Heart left ventricle (tissue), 13 donors: ENCODE data around the gene NALCN.

Experiments
- POLR2A ChIP-seq, 2 donors: fragments of 450-650 bp; IDR thresholded peaks; one replicate each; pipeline ENCODE4 v1.6.1; 2017; ENCODE audit warnings: antibody characterized with exemption in 2 of 2, mild to moderate bottlenecking in 2 of 2, moderate library complexity in 2 of 2
- TF ChIP-seq, protein P1 (sequence below), 12 donors: fragments of 200-600 bp; sonication (generic) in 4 of 12; IDR thresholded peaks; one replicate each; pipeline versions ENCODE4 v1.5.0 to v1.8.0; 2018 to 2022; ENCODE audit warnings: antibody characterized with exemption in 12 of 12, mild to moderate bottlenecking in 5 of 12
- donor health status: ischemic (EF 13 %, LVEDD 7.1; RV severe dilation, severe dysfunction).
- donor health status: DM: no; HTN: yes; CAD: no.
- donor health status: DM: no; HTN: no; CAD: no.
- donor health status: ischemic (EF 25% LVEDD 6.9; RV normal size, moderate dysfunction).
- donor health status: ischemic (EF 25% LVEDD 5.7; RV mildly dilated, moderate dysfunction).
- donor health status: ischemic (EF 35%, LVEDD 5.7; RV mildly dilated, moderate dysfunction).
- donor health status: nonischemic (EF 11% LVEDD 7.7; RV severe dilation, severe dysfunction).
- donor health status: DM: yes; HTN: yes; CAD: no.
- donor health status: PGD.
- donor health status: ischemic (EF 29% LVEDD 5.4; RV normal size, mild dysfunction).
- donor health status: nonischemic (EF 23%, LVEDD 6.1; RV moderate dilation, normal function).

DNA sequence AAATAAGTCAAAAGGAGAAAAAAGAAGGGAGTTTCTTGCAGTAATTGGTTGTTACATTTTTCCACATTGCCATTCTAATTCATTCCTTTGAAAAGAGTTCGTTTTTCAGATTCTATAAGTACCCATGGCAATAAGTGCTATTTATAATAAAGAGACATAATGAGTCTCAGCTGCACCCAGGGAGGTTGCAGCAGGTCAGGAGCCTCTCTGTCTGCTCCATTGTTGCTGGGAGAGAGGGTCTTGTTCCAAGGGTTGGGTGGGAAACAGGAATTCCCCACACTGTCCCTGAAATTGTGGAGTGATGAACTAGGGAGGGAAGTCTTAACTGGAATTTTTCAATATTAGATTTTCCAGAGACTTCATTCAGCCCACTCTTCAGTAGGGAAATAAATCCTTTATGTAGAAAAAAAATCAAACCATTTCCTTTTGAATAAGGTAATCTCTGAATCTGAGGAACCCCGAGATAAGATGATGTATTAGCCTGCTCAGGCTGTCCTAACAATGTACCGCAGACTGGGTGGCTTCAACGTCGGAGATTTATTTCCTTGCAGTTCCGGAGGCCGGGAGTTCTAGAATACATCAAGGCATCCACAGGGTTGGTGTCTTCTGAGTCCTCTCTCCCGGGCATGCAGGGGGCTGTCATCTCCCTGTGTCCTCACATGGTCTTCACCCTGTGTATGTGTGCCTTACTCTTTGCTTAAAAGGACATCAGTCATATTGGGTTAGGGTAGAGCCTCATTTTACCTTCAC, 399.0 kb downstream of the NALCN start:
- TF ChIP-seq POLR2A (IDR thresholded peaks at IDR 0.05) = no peak
- TF ChIP-seq, protein P1, sequence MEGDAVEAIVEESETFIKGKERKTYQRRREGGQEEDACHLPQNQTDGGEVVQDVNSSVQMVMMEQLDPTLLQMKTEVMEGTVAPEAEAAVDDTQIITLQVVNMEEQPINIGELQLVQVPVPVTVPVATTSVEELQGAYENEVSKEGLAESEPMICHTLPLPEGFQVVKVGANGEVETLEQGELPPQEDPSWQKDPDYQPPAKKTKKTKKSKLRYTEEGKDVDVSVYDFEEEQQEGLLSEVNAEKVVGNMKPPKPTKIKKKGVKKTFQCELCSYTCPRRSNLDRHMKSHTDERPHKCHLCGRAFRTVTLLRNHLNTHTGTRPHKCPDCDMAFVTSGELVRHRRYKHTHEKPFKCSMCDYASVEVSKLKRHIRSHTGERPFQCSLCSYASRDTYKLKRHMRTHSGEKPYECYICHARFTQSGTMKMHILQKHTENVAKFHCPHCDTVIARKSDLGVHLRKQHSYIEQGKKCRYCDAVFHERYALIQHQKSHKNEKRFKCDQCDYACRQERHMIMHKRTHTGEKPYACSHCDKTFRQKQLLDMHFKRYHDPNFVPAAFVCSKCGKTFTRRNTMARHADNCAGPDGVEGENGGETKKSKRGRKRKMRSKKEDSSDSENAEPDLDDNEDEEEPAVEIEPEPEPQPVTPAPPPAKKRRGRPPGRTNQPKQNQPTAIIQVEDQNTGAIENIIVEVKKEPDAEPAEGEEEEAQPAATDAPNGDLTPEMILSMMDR (IDR thresholded peaks at IDR 0.05) = no peak
